ENCODE results near the gene WDR86.

GRCh38 chr7:151416941-151417315 is 7.1 kb upstream of the WDR86 start:
- TF ChIP-seq POLR2AphosphoS5 (IDR thresholded peaks at IDR 0.05; ENCODE audit: low read depth, low read length) (no peak), POLR2A (IDR thresholded peaks at IDR 0.05; ENCODE audit: low read depth, low read length) (no peak)
